Measurements from ENCODE around the gene SLITRK2. TPM values are rescaled to one million over a fixed set of nuclear protein-coding genes. Genes with fewer than 3 reads are reported as not detected.

The SLITRK2 gene
- total and polyA plus RNA-seq, 8 donors = 0.61 to 7.2 (median 4.4) TPM

DNA sequence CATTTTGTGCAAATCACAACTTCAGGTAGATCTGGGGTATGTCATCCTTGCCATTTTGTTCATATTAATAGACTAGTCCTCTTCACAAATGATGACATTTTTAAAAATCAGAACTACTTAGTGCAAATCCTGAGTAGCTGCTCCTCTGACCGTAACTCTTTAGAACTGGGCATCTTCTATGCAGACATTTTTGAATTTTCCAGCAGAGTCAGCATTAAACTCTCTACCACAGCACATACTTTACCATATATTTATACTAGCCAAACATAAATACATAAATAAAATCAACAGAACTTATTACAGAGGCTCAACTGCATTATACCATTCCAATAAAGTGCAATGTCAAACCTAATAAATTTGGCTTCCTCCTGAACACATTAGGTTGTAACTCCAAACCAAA, 4.5 kb upstream of the SLITRK2 start:
- no peak for ATAC-seq
- no peak overlapping the region for H3K4me3 ChIP-seq
- H3K9me3 ChIP-seq = no peaks in the 10 kb centered on the region
- peaks cover 7 to 16% of the 10 kb centered on the region in 2 donors for H3K27me3 ChIP-seq
- no peak for DNase-seq
- H3K36me3 ChIP-seq = no peaks in the 10 kb centered on the region
- H3K27ac ChIP-seq = no peak overlapping the region
- intact Hi-C loops (cut with DNase I) = no loop called here
- TF ChIP-seq, protein P1, sequence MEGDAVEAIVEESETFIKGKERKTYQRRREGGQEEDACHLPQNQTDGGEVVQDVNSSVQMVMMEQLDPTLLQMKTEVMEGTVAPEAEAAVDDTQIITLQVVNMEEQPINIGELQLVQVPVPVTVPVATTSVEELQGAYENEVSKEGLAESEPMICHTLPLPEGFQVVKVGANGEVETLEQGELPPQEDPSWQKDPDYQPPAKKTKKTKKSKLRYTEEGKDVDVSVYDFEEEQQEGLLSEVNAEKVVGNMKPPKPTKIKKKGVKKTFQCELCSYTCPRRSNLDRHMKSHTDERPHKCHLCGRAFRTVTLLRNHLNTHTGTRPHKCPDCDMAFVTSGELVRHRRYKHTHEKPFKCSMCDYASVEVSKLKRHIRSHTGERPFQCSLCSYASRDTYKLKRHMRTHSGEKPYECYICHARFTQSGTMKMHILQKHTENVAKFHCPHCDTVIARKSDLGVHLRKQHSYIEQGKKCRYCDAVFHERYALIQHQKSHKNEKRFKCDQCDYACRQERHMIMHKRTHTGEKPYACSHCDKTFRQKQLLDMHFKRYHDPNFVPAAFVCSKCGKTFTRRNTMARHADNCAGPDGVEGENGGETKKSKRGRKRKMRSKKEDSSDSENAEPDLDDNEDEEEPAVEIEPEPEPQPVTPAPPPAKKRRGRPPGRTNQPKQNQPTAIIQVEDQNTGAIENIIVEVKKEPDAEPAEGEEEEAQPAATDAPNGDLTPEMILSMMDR (IDR thresholded peaks at IDR 0.05) = no peak
- H3K4me1 ChIP-seq = no peaks in the 10 kb centered on the region

DNA sequence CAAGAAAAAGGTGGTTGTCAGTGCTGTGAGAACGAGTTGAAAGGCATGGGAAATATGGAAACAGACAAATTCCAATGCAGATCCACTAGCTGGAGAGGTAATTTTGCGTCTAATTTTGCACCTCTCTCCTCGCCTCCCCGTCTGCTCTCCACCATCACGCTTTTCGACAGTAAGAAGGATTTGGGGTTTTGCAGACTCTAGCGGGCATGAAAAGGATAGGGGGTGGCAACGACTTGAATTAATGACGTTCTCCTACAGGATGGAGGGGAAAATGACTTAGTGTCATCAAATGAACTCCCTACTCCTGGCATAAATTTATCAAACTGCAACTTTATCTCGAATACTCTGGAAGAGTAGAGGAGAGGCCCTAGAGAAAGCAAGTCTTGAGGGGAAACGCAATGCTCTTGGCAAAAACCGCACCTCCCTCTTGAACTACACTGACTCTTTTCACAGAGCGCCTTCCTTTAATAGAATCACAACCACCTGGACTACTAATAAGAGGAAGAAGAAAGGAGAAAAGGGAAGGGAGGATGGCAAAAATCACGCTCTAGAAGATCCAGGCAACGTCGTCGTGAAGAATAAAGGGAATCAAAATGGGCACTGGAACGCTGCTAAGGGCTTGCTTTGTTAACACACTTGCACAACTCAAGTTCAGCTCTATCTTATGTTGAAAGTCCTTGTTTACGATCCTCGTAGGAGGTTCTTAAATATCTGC, 871 bp upstream of the SLITRK2 start:
- Histone ChIP-seq H3K9me3 (no peaks in the 10 kb centered on the region), H3K4me1 (no peaks in the 10 kb centered on the region), H3K36me3 (no peaks in the 10 kb centered on the region), H3K4me3 (no peak overlapping the region), H3K27me3 (peaks cover 26 to 50% of the 10 kb centered on the region in 2 donors), H3K27ac (no peak overlapping the region)
- intact Hi-C loops (cut with DNase I) = no loop called here
- DNase-seq (no peak), ATAC-seq (no peak)
- TF ChIP-seq, protein P1 (IDR thresholded peaks at IDR 0.05) = no peak

DNA sequence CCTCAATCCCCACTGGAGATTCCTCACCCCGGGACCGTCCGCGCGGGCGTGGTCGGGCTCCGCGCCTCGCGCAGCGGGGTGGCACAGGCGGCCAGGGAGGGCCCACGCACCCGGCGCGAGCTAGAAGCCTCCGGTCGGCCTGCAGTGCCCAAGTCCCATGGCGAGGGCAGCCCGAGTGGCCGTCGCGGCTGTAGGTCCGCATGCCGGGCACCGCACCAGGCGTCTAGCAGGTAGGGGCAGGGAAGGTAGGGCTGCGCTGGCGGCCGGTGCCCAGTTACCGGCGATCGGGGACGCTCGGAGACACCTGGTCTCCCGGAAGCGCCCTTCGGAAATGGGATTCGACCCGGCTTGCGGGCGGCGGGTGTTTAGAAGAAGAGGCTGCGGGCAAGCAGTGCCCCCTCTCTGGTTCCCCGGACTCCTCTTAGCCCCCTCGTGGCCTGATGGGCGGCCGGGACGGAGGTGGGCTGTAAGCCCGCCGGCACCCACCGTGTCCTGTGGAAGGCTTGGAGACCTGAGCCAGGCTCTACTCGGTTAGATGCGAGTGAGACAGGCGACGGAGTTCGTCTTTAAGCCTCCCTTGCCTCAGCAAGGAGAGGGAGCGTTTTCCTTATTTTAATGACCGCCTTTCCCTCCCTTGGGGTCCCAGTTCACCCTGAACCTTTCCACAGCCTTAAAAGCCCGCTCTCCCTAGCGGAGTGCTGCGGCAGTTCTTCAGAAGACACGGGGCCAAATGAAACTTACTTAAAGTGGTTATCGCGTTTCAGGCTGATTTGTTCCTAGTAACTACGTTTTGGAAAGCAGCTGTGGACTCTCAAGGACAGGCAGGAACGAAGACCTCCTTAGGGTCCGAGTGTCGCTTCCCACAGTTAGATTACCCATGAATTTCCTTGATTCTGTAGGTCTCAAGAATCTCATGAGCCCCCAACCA, 821 bp downstream of the SLITRK2 start:
- intact Hi-C loops (cut with DNase I) = no loop called here
- H3K9me3 ChIP-seq = no peaks in the 10 kb centered on the region
- peak; percentile 48 for ATAC-seq
- no peaks in the 10 kb centered on the region for H3K4me1 ChIP-seq
- H3K36me3 ChIP-seq = no peaks in the 10 kb centered on the region
- no peak overlapping the region for H3K27ac ChIP-seq
- TF ChIP-seq, protein P1 (IDR thresholded peaks at IDR 0.05) = no peak
- DNase-seq = peak in 2 of 4 donors; percentile 26 to 50
- H3K27me3 ChIP-seq = peaks cover 26 to 59% of the 10 kb centered on the region in 2 donors
- peak overlapping the region; percentile 7 to 28 for H3K4me3 ChIP-seq

DNA sequence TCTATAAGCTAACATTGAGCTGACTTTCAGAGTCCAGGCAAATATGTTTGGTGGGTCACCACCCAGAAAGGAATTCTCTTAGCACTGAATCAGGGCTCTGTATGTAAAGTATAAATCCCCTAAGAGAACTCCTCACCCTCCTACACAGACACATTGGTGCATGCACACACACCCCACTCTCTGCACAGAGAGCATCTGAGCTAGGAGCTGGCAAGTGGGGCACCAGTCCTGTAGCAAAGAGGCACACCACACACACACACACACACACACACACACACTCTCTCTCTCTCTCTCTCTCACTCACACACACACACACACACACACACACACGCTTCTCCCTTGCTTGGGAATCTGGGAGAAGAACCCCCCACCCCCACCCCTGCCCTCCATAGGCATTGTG, 3.2 kb downstream of the SLITRK2 start:
- H3K9me3 ChIP-seq = no peaks in the 10 kb centered on the region
- H3K27me3 ChIP-seq = peaks cover 26 to 59% of the 10 kb centered on the region in 2 donors
- no peak overlapping the region for H3K4me3 ChIP-seq
- TF ChIP-seq, protein P1 (IDR thresholded peaks at IDR 0.05) = no peak
- H3K36me3 ChIP-seq = no peaks in the 10 kb centered on the region
- intact Hi-C loops (cut with DNase I) = no loop called here
- DNase-seq (no peak), ATAC-seq (no peak)
- no peaks in the 10 kb centered on the region for H3K4me1 ChIP-seq
- no peak overlapping the region for H3K27ac ChIP-seq

Data from left lung (tissue), 10 donors.